HG03103 (cell line): Measurements from ENCODE around the gene SAMD4A.

Source experiments
- ATAC-seq: cut with Tn5 transposase; IDR thresholded peaks from one replicate; pipeline ENCODE4 v1.9.1; 2021; ENCODE audit warnings: low read depth; ENCODE audit not compliant: unreplicated experiment

Gene SAMD4A

DNA sequence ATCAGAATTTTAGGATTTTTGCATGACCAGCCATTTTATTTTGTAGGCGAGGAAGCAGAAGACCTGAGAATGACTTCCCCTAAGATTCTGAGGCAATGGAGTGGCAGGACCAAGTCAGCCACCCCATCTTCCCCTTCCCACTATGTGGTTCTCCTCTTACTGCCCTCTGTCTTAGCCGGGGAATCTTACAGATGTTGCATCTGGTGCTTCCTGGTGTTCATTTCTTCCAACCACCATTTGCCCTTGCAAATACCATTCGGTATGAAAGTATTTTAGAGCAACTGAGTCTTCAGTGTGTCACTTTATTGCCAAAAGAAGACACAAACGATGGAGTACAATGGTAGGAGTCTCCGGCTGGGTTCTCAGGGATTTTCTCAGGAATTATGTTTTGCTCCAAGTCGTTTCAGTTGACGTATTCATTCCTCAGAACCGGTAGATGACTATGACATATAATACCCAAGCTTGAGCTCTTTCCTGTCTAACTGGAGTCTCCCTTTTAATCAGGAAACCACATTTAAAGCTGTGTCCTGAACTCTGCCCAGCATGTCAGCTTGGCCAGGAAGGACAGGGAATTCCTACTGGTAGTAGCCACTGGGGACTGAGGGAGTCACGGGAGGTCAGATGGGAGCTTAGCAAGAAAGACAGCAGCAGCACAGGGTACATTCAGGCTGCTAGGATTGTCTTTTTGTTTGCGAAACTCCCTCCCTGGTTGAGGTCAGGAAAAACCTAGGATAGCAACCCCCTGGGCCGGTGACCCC, 87.0 kb downstream of the SAMD4A start:
- ATAC-seq: no peak

GRCh38 chr14:54654605-54655004, 87.7 kb downstream of the SAMD4A start:
- no peak for ATAC-seq

DNA sequence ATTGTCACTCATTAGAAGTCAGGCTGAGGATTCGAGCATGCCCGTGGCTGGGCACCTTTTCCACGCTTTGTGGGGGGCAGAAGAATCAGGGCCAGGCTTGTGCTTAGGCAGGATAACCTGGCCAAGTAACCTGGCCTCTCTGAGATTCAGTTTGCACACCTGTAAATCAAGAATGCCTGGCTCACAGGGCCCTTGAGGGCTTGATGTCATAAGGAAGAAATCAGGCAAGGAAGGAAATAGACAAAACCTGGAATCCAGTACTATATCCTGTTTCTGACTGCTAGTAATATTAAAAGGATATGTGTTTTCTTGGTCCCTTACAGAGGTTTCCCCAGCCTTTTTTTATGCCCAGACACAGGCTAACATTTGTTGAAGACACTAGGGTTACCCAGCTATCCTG, 91.9 kb downstream of the SAMD4A start:
- ATAC-seq: no peak

DNA sequence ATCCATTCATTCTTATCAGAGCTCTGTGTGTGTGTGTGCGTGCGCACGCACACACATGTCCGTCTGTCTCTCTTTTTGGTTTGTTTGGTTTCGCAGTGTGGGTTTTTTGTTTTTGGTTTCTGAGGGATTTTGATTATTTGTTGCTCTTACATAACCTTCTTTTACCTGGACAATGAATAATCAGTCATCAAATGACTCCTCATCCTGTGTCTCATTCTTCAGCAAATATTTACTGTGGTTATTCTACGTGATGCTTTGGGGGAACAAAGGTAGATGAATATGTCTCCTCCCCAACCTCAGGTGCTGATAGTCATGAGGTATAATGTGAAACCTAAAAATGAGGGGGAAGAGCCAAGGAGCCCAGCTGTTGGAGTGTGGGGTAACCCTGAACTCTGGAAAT, 92.4 kb downstream of the SAMD4A start:
- no peak for ATAC-seq

DNA sequence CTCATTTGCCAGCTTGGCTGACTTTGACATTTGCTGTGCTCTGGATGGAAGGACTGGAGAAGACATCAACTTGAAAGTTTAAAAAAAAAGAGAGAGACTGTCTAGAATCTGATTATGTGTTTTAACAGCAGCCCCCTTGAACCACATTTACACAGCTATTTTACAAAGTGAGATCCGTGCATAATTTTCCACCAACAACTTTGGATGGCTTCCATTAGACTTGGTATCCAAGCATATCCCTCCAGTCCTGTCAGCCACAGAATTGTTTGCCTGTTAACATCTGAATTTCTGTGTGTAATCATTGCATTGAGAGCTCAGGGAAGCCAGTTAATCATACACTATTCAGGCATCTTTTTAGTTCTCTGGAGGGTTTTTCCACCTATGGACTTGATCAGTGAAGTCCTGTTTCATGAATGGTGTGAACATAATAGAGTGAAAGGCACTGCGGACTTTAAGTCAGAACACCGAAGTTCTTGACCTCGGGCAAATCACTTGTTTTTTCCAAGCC, 93.7 kb downstream of the SAMD4A start:
- no peak for ATAC-seq

DNA sequence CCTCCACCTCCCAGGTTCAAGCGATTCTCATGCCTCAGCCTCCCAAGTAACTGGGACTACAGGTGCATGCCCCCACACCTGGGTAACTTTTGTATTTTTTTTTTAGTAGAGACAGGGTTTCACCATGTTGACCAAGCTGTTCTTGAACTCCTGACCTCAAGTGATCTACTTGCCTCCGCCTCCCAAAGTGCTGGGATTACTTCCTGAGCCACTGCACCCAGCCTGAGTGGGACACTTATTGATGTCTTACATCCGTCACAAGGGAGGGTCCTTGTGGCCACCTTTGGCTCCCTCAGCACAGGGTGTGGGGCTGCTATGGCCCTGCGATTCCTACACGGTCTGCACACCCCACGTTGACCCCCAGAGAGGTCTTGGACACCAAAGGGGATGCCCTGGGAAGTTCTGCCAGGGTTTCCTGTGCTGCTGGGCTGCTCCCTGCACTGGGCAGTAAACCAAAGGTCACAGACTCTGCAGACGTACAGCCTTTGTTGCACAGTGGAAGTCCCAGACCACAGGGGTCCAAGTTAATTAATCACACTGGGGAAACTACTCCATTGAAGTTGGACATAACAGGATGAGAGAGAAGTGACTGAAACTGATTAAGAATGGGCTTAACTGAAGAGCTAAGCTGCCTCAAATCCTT, 95.7 kb downstream of the SAMD4A start:
- ATAC-seq: no peak

DNA sequence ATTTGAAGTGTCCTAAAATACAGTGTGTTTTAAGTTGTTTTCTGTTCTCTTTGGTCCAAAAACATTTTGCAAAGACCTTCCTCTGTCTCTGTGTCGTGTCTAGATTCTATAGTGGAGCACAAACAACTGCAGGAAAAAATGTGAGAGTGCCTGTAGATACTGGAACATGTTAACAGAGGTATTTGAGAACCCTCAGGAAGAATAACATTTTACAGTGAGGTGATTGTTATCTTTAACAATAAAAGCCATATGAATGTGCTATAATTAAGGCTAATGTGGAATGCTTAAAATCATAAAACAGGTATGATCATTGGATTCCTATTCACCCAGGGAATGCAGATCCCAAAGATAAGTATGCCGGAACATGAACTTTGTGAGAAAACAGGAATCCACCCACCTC, 98.0 kb downstream of the SAMD4A start:
- no peak for ATAC-seq

DNA sequence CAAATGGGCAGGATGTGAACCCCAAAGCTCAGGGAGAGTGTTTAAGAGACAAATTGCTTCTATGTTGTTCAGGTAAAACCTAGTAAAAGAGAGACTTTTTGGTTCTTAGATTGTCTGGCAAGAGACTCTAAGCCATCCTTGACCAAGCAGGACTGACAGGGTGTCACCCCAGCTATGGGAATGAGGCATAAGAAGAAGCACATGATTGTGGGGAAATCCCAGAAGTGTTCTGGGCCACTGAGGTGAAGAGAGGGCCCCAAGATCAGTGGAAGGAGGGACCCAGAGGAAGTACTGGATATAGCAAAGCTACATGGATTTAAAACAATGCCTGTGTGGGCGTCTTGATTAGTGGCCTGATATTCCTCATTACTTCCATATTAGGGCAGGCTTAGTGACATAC, 99.0 kb downstream of the SAMD4A start:
- no peak for ATAC-seq

- no peak for ATAC-seq
These were observed 100.3 kb downstream of the SAMD4A start for GRCh38 chr14:54667026-54667744.

DNA sequence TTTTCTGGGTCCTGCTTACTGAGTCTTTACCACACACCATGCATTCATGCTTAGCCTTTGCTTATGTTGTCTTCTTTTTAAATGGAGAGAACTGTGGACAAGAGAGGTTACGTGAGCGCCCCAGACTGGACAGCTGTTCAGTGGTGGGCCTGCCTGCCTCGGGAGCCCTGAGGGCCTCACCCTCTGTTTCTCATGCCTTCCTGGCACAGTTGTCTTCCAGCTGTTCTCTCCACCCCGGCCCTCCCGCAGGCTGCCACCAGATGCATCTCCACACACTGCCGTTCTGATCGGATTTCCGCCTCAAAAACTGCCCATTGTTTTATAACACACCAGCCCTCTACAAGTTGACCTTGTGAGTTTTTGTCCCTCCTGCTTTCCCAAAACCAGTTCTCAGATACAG, 100.8 kb downstream of the SAMD4A start:
- ATAC-seq: no peak

- ATAC-seq: no peak
These were observed 103.0 kb downstream of the SAMD4A start for GRCh38 chr14:54669721-54670561.

DNA sequence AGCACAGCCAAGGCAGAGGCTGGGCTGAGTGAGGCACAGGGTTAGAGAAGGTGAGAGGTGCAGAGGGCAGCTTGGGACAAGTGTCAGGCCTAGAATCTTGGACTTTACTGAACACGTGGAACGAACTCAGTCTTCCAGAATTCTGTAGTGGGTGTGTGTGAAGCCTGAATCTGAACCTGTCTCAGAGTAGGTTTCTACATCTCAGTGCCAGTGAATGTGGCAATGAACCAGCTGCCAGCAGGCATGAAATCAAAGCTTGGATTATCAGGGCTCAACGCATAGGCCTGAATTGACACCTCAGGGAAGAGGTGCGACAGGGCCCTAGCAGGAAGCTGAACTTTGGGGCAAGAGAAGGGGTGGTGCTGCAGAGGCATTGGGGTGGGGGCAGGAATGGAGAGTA, 104.6 kb downstream of the SAMD4A start:
- ATAC-seq: no peak

GRCh38 chr14:54672181-54672580, 105.3 kb downstream of the SAMD4A start:
- no peak for ATAC-seq

GRCh38 chr14:54672688-54673087, 105.8 kb downstream of the SAMD4A start:
- no peak for ATAC-seq

DNA sequence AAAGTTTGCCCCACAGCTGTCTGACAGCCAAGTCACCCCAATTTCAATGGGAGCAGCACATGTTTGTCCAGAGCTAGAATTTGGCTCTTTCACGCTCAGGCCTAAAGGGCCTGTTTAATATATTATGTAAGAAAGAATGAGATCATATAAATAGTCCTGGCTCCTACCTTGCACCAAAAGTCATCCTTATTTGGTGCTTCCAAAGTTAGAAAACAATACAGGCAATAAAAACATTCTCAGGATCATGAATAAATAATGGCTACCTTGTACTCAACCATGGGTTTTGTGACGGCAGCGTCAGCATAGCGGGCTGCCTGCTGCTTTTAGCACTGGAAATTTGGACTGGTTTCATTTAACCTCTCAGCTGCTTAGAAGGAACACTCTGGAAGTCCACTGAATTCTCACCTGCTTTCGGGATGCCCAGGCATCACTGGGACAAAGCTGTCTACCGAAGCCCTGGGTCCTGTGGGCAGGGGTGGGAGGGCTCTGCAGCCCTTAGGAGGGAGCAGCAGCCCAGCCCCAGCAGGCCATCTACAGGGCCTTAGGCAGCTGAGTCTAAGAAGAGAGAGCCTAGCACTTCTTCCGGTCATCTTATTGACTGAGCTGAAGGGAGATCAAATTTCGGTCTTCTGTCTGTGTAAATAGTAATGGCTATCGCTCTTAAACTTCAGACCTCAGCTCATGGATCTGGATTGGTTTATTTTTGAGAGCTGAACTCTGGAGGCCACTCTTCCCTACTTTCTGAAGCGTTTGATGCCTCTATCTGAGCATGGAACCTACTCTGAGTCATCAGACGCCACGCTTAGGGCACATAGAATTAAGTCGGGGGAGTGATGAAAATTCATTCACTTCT, 106.5 kb downstream of the SAMD4A start:
- no peak for ATAC-seq

- ATAC-seq: no peak
These were observed 107.3 kb downstream of the SAMD4A start for GRCh38 chr14:54674046-54674741.

- ATAC-seq: no peak
These were observed 108.6 kb downstream of the SAMD4A start for GRCh38 chr14:54675236-54676128.
